ENCODE measurements around the gene DDI1. TPM values are rescaled to one million over a fixed set of nuclear protein-coding genes. Genes with fewer than 3 reads are reported as not detected.

DDI1 gene
- total RNA-seq, 1 experiment from 2014 or later, result not detected

DNA sequence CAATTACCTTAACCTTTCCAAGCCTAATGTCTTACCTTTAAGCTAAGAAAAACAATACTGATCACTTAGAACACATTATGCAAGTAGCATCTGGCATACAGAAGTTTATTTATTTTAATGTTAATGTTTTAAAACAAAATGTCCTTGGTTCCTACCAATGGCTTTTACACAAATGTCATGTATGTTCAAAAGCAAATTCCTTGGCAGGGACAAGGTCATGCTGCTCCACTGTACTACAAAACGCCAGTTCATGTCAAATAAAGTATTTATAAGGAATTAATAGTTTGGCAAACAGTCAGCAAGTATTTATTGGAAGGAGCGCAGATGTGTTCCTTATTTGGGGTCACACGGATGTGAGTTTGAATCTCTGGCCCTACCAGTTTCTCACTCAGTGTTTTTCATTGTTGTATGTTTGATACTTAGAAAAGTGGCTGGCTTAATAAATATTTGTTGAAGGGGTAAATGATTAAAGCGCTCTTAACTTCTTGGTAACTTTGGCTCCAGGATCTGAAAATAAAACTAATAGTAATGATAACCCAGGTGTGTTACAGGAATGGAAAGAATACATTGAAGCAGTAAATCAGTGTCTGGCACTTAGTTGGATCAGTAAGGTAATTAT is 18.6 kb downstream of the DDI1 start:
- Histone ChIP-seq H4K20me1 (ENCODE audit: low read length) (no peaks in the 10 kb centered on the region), H3K4me3 (ENCODE audit: low read length) (no peak overlapping the region), H3K27me3 (ENCODE audit: low read length) (peaks cover 34% of the 10 kb centered on the region), H3K4me2 (ENCODE audit: low read length) (no peak overlapping the region), H3K9ac (ENCODE audit: low read length) (no peak overlapping the region), H3K9me2 (replicated peaks; ENCODE audit: low read length) (no peaks in the 10 kb centered on the region), H3K4me1 (ENCODE audit: insufficient read depth, low read length) (no peaks in the 10 kb centered on the region), H3K27ac (ENCODE audit: low read length) (no peak overlapping the region), H3K9me3 (ENCODE audit: low read length) (no peaks in the 10 kb centered on the region), H2AFZ (ENCODE audit: low read length) (no peak overlapping the region), H3K79me2 (ENCODE audit: low read length) (no peaks in the 10 kb centered on the region), H3F3A (ENCODE audit: low read length, unreplicated experiment) (no peaks in the 10 kb centered on the region), H3K36me3 (ENCODE audit: low read depth, low read length) (no peaks in the 10 kb centered on the region)
- ChIA-PET CTCF (no interaction called here), POLR2A (ENCODE audit: unreplicated experiment) (no interaction called here)
- no TSS peak for BruUV-seq (replicated peaks)
- intact Hi-C loops (cut with micrococcal nuclease), result no loop called here
- DNase-seq (no peak), ATAC-seq (no peak)
- TF ChIP-seq EZH2phosphoT487 (IDR thresholded peaks at IDR 0.05; ENCODE audit: borderline replicate concordance, low read length) (no peak), EZH2 (IDR thresholded peaks at IDR 0.05; ENCODE audit: low read length, unreplicated experiment) (no peak)
- TF ChIP-seq, protein P1, sequence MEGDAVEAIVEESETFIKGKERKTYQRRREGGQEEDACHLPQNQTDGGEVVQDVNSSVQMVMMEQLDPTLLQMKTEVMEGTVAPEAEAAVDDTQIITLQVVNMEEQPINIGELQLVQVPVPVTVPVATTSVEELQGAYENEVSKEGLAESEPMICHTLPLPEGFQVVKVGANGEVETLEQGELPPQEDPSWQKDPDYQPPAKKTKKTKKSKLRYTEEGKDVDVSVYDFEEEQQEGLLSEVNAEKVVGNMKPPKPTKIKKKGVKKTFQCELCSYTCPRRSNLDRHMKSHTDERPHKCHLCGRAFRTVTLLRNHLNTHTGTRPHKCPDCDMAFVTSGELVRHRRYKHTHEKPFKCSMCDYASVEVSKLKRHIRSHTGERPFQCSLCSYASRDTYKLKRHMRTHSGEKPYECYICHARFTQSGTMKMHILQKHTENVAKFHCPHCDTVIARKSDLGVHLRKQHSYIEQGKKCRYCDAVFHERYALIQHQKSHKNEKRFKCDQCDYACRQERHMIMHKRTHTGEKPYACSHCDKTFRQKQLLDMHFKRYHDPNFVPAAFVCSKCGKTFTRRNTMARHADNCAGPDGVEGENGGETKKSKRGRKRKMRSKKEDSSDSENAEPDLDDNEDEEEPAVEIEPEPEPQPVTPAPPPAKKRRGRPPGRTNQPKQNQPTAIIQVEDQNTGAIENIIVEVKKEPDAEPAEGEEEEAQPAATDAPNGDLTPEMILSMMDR (conservative IDR thresholded peaks at IDR 0.05; ENCODE audit: low read depth, low read length), result no peak

DNA sequence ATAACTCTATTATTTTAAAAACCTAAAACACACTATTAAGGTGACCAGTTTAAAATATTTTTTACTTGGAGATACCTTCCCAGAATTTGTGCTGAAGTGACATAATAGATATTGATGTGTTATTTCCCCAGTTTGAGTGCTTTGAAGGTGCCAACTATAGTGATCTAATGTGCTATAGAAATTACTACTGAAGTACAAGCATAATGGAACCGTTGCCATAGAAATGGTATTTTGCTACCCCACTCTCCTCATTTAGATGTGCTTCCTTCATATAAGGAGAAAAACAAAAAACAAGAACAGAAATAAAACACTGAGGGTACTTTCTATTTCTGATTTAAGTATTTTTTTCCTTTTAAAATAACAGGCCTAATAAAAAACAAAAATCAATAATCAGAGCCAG is 19.2 kb downstream of the DDI1 start:
- DNase-seq (no peak), ATAC-seq (no peak)
- H3K4me2 ChIP-seq (ENCODE audit: low read length), result no peak overlapping the region
- ChIA-PET CTCF (no interaction called here), POLR2A (ENCODE audit: unreplicated experiment) (no interaction called here)
- H3K9me3 ChIP-seq (ENCODE audit: low read length), result no peaks in the 10 kb centered on the region
- no peaks in the 10 kb centered on the region for H3K4me1 ChIP-seq (ENCODE audit: insufficient read depth, low read length)
- BruUV-seq (replicated peaks), result no TSS peak
- H2AFZ ChIP-seq (ENCODE audit: low read length), result no peak overlapping the region
- no peak overlapping the region for H3K4me3 ChIP-seq (ENCODE audit: low read length)
- H3K79me2 ChIP-seq (ENCODE audit: low read length), result no peaks in the 10 kb centered on the region
- H4K20me1 ChIP-seq (ENCODE audit: low read length), result no peaks in the 10 kb centered on the region
- H3K9ac ChIP-seq (ENCODE audit: low read length), result no peak overlapping the region
- H3K9me2 ChIP-seq (replicated peaks; ENCODE audit: low read length), result no peaks in the 10 kb centered on the region
- no peak for TF ChIP-seq EZH2phosphoT487 (IDR thresholded peaks at IDR 0.05; ENCODE audit: borderline replicate concordance, low read length)
- TF ChIP-seq, protein P1 (conservative IDR thresholded peaks at IDR 0.05; ENCODE audit: low read depth, low read length), result no peak
- no peak for TF ChIP-seq EZH2 (IDR thresholded peaks at IDR 0.05; ENCODE audit: low read length, unreplicated experiment)
- H3F3A ChIP-seq (ENCODE audit: low read length, unreplicated experiment), result no peaks in the 10 kb centered on the region
- no peaks in the 10 kb centered on the region for H3K36me3 ChIP-seq (ENCODE audit: low read depth, low read length)
- no peak overlapping the region for H3K27ac ChIP-seq (ENCODE audit: low read length)
- intact Hi-C loops (cut with micrococcal nuclease), result no loop called here
- H3K27me3 ChIP-seq (ENCODE audit: low read length), result peaks cover 39% of the 10 kb centered on the region

DNA sequence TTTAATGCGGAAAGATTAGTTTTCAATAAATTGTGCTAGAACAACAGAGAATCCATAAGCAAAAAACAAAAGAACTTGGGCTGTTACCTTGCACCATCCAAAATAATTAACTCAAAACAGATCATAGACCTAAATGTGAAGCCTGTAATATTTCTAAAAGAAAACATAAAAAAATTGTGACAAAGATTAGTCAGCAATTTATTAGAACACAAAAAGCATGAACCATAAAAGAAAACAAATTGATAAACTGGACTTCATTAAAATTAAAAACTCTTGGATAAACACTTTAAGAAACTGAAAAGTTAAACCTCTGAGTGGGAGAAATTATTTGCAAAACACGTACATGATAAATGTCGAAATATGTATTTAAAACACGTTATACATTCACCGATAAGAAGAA is 21.5 kb downstream of the DDI1 start:
- Histone ChIP-seq H3K79me2 (ENCODE audit: low read length) (no peaks in the 10 kb centered on the region), H3K36me3 (ENCODE audit: low read depth, low read length) (no peaks in the 10 kb centered on the region), H3K9ac (ENCODE audit: low read length) (no peak overlapping the region), H3K4me1 (ENCODE audit: insufficient read depth, low read length) (no peaks in the 10 kb centered on the region), H4K20me1 (ENCODE audit: low read length) (no peaks in the 10 kb centered on the region), H2AFZ (ENCODE audit: low read length) (no peak overlapping the region), H3K4me2 (ENCODE audit: low read length) (no peak overlapping the region), H3K9me3 (ENCODE audit: low read length) (no peaks in the 10 kb centered on the region), H3F3A (ENCODE audit: low read length, unreplicated experiment) (no peaks in the 10 kb centered on the region), H3K9me2 (replicated peaks; ENCODE audit: low read length) (no peaks in the 10 kb centered on the region), H3K27me3 (ENCODE audit: low read length) (peaks cover 44% of the 10 kb centered on the region; the same call in 1 of the 2 replicates), H3K4me3 (ENCODE audit: low read length) (no peak overlapping the region), H3K27ac (ENCODE audit: low read length) (no peak overlapping the region)
- TF ChIP-seq EZH2phosphoT487 (IDR thresholded peaks at IDR 0.05; ENCODE audit: borderline replicate concordance, low read length), result no peak
- TF ChIP-seq, protein P1 (conservative IDR thresholded peaks at IDR 0.05; ENCODE audit: low read depth, low read length), result no peak
- TF ChIP-seq EZH2 (IDR thresholded peaks at IDR 0.05; ENCODE audit: low read length, unreplicated experiment), result no peak
- no peak for ATAC-seq
- BruUV-seq (replicated peaks), result no TSS peak
- intact Hi-C loops (cut with micrococcal nuclease), result no loop called here
- DNase-seq, result no peak
- ChIA-PET CTCF (no interaction called here), POLR2A (ENCODE audit: unreplicated experiment) (no interaction called here)

All from PC-3 (cell line).